Activated CD4-positive, CD25-positive, alpha-beta regulatory T cell treated with anti-CD3 and anti-CD28 coated beads, Interleukin-2, amount 50 U/mL, for 16 hours (primary cell): Measurements from ENCODE around the gene DHRS3.

Experiments used
- DNase-seq: peaks from one replicate; pipeline ENCODE4 v3.0.0-alpha.2; 2020; ENCODE audit warnings: low read depth, low spot score

Gene DHRS3

DNA sequence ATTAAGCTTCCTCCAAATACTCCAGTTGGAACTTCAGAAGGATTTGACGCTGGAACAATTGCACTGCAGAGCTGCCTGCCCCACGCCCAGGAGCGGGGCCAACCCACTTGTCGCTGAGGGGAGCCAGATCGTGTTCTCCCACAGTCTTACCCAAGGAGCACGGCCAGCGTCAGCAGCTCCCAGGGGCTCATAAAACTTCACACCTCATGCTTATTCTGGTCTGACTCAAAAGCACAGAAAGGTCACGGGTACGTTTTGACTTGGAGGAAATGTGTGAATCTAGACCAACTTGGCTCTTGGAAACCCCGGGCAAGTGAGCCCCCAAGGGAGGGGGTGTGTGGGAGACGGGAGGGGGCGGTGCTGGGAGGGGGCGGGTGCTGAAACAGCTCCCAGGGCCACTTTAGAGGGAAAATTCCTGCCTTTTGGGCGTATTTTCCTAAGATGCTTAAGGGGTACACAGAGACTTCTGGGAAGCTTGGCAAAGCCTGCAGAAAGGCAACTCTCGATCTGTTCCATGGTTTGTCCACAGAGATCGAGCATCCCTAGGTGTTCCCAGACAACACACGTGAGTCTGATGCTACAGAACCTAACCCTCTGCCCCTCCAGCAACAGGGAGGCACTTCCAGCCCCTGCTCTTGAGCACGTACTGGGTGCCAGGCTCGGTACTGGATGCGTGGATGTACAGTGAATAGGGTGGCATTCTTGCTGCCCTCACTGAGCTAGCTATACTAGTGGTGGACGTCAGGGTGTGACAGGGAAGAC lies 98.9 kb downstream of the DHRS3 start:
- DNase-seq, result no peak
